OCI-LY1 (cell line): Measurements from ENCODE around the gene MAP9.

Experiments
- H2AFZ ChIP-seq: fragments of 200-600 bp; sonication (generic), shearing (Covaris generic); 2 replicates; pipeline ENCODE4 v1.6.0; 2014; ENCODE audit warnings: antibody characterized with exemption, mild to moderate bottlenecking, low read length
- H3F3A ChIP-seq: fragments of 200-600 bp; sonication (generic), shearing (Covaris generic); 2 replicates; pipeline ENCODE4 v1.6.0; 2014; ENCODE audit warnings: mild to moderate bottlenecking, antibody characterized with exemption, low read length, moderate library complexity; ENCODE audit not compliant: insufficient read depth
- H3K27ac ChIP-seq: fragments of 200-600 bp; sonication (generic); 2 replicates; pipeline ENCODE4 v1.5.1; 2014; ENCODE audit warnings: low read length, mixed run types, mild to moderate bottlenecking, low read depth; ENCODE audit not compliant: poor library complexity, severe bottlenecking
- H3K27me3 ChIP-seq: fragments of 200-600 bp; sonication (generic); 2 replicates; pipeline ENCODE4 v1.6.0; 2014; ENCODE audit warnings: antibody characterized with exemption, mild to moderate bottlenecking, low read length, moderate library complexity; ENCODE audit not compliant: insufficient read depth
- H3K36me3 ChIP-seq: fragments of 200-600 bp; sonication (generic); 2 replicates; pipeline ENCODE4 v1.6.1; 2014; ENCODE audit warnings: mild to moderate bottlenecking, antibody characterized with exemption, low read length, moderate library complexity, mixed read lengths; ENCODE audit not compliant: insufficient read depth
- H3K4me1 ChIP-seq: fragments of 200-600 bp; sonication (generic); 2 replicates; pipeline ENCODE4 v1.5.1; 2014; ENCODE audit warnings: mild to moderate bottlenecking, low read length, moderate library complexity; ENCODE audit not compliant: insufficient read depth, severe bottlenecking
- H3K4me2 ChIP-seq: fragments of 200-600 bp; sonication (generic), shearing (Covaris generic); 2 replicates; pipeline ENCODE4 v1.6.1; 2014; ENCODE audit warnings: low read length
- H3K4me3 ChIP-seq: fragments of 200-600 bp; sonication (generic); 2 replicates; pipeline ENCODE4 v1.5.1; 2014; ENCODE audit warnings: low read length, low read depth, mild to moderate bottlenecking, mixed read lengths; ENCODE audit not compliant: poor library complexity, severe bottlenecking
- H3K79me2 ChIP-seq: fragments of 200-600 bp; shearing (Covaris generic); 2 replicates; pipeline ENCODE4 v1.6.1; 2016; ENCODE audit warnings: mixed run types, low read length, mixed read lengths; ENCODE audit not compliant: insufficient read depth
- H3K9ac ChIP-seq: fragments of 200-600 bp; sonication (generic), shearing (Covaris generic); 2 replicates; pipeline ENCODE4 v1.6.1; 2014; ENCODE audit warnings: mild to moderate bottlenecking, low read length, mixed read lengths
- H3K9me2 ChIP-seq: fragments of 200-600 bp; sonication (generic), shearing (Covaris generic); 2 replicates; pipeline ENCODE4 v1.6.1; 2014; ENCODE audit warnings: low read depth, mild to moderate bottlenecking, low read length, mixed read lengths
- H3K9me3 ChIP-seq: fragments of 200-600 bp; shearing (Covaris generic); 2 replicates; pipeline ENCODE4 v1.6.1; 2014; ENCODE audit warnings: low read length, mixed read lengths
- H4K20me1 ChIP-seq: fragments of 200-600 bp; sonication (generic), shearing (Covaris generic); 2 replicates; pipeline ENCODE4 v1.6.0; 2016; ENCODE audit warnings: mild to moderate bottlenecking, low read length; ENCODE audit not compliant: insufficient read depth
- CTCF ChIP-seq: fragments of 200-600 bp; sonication (generic), shearing (Covaris generic); IDR thresholded peaks from 2 replicates; pipeline ENCODE4 v1.5.1; 2017; ENCODE audit warnings: mild to moderate bottlenecking, antibody characterized with exemption, low read length, moderate library complexity, mixed read lengths
- EZH2 ChIP-seq: fragments of 200-600 bp; sonication (generic), shearing (Covaris generic); IDR thresholded peaks from 2 replicates; pipeline ENCODE4 v1.8.0; 2017; ENCODE audit warnings: borderline replicate concordance, mixed run types, mild to moderate bottlenecking, antibody characterized with exemption, low read length, moderate library complexity, mixed read lengths

MAP9 gene

DNA sequence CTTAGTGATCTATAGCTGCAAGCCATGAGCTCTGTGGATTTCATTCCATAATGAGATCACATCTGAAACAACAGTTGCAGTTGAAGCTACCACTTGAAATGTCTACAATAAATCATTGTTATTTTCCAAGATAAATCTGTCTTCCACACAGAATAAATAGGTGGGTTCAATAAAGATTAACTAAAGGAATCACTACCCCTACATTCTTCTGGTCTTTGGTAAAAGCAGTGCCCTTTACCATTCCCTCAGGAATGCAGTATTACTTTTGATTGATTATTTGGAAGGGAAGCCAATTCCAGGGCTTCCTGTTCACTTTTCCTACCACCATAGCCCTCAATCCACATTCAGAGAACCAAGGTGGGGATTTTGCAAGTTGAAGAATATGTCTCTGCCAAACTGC is 38.9 kb upstream of the MAP9 start:
- no peaks in the 10 kb centered on the region for H3K36me3 ChIP-seq
- H3K27ac ChIP-seq, result no peak overlapping the region
- no peak overlapping the region for H2AFZ ChIP-seq
- no peaks in the 10 kb centered on the region for H4K20me1 ChIP-seq
- H3K9me3 ChIP-seq, result no peaks in the 10 kb centered on the region
- no peak for TF ChIP-seq CTCF
- TF ChIP-seq EZH2, result no peak
- no peak overlapping the region for H3K9ac ChIP-seq
- no peak overlapping the region for H3K4me3 ChIP-seq
- no peaks in the 10 kb centered on the region for H3K27me3 ChIP-seq
- H3F3A ChIP-seq, result no peaks in the 10 kb centered on the region
- no peak overlapping the region for H3K4me2 ChIP-seq
- H3K9me2 ChIP-seq, result no peaks in the 10 kb centered on the region
- H3K4me1 ChIP-seq, result no peaks in the 10 kb centered on the region
- no peaks in the 10 kb centered on the region for H3K79me2 ChIP-seq

DNA sequence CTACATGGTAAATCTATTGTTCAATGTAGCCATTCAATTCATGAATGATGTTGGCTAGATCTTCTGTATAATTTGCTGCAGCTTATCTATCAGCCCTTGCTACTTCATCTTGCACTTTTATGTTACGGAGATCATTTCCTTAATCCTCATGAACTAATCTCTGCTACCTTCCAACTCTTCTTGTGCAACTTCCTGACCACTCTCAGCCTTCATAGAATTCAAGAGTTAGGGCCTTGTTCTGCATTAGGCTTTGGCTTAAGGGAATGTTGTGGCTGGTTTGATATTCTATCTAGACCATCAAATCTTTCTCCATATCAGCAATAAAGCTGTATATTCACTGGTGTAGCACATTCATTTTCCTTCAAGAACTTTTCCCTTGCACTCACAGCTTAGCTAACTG is 36.7 kb upstream of the MAP9 start:
- no peak overlapping the region for H3K27ac ChIP-seq
- H3F3A ChIP-seq, result no peaks in the 10 kb centered on the region
- no peaks in the 10 kb centered on the region for H3K9me3 ChIP-seq
- no peaks in the 10 kb centered on the region for H3K36me3 ChIP-seq
- no peaks in the 10 kb centered on the region for H4K20me1 ChIP-seq
- no peak overlapping the region for H3K9ac ChIP-seq
- H3K4me1 ChIP-seq, result no peaks in the 10 kb centered on the region
- H3K4me2 ChIP-seq, result no peak overlapping the region
- H3K79me2 ChIP-seq, result no peaks in the 10 kb centered on the region
- H3K9me2 ChIP-seq, result no peaks in the 10 kb centered on the region
- H3K4me3 ChIP-seq, result no peak overlapping the region
- TF ChIP-seq EZH2, result no peak
- no peak for TF ChIP-seq CTCF
- H3K27me3 ChIP-seq, result no peaks in the 10 kb centered on the region
- H2AFZ ChIP-seq, result no peak overlapping the region

DNA sequence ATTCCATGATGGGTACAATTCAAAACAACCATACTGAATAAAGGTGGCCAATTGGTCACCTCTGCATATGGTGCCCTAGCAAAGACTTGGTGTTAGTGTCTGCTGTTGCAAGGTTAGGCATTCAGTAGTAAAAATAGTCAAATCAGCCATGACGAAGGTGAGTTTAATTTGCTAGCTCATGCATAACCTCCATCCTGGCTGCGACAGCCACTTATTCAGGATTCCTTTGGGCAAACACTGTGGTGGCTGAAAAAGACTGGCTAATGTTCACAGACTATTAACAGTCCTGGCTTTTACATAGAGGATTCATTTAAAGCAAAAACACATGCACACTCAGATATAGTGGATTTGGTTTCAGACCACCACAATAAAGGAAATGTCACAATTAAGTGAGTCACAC is 34.8 kb upstream of the MAP9 start:
- no peaks in the 10 kb centered on the region for H3K79me2 ChIP-seq
- H3K4me1 ChIP-seq, result no peaks in the 10 kb centered on the region
- no peaks in the 10 kb centered on the region for H3K27me3 ChIP-seq
- no peak overlapping the region for H3K4me3 ChIP-seq
- no peak overlapping the region for H3K27ac ChIP-seq
- no peak overlapping the region for H3K9ac ChIP-seq
- no peak overlapping the region for H2AFZ ChIP-seq
- no peaks in the 10 kb centered on the region for H4K20me1 ChIP-seq
- TF ChIP-seq EZH2 (no peak), CTCF (no peak)
- no peak overlapping the region for H3K4me2 ChIP-seq
- H3F3A ChIP-seq, result no peaks in the 10 kb centered on the region
- H3K9me3 ChIP-seq, result no peaks in the 10 kb centered on the region
- H3K9me2 ChIP-seq, result no peaks in the 10 kb centered on the region
- H3K36me3 ChIP-seq, result no peaks in the 10 kb centered on the region
